Heart left ventricle (tissue), 16 donors: ENCODE data around the gene OLFM2. TPM values are rescaled to one million over a fixed set of nuclear protein-coding genes. Genes with fewer than 3 reads are reported as not detected.

Experiments
- ATAC-seq, 4 donors: fragments of 200-7000 bp; cut with Tn5 transposase; one replicate each; pipeline ENCODE4 v1.9.1; 2020 to 2022; ENCODE audit warnings: moderate library complexity in 4 of 4, mild to moderate bottlenecking in 3 of 4, moderate number of reproducible peaks in 1 of 4
- DNase-seq, 5 donors: peaks; one replicate each; pipeline ENCODE4 v3.0.0-alpha.2; 2020
- H3K27ac ChIP-seq, 12 donors: fragments of 200-600 bp; sonication (generic) in 4 of 12; one replicate each; pipeline versions ENCODE4 v1.5.0 to v1.8.0; 2016 to 2022; ENCODE audit warnings: mild to moderate bottlenecking in 2 of 12
- H3K27me3 ChIP-seq, 9 donors: fragments of 200-600 bp; sonication (generic) in 2 of 9; one replicate each; pipeline versions ENCODE4 v1.5.1 to v1.8.0; 2016 to 2022; ENCODE audit warnings: mild to moderate bottlenecking in 3 of 9
- H3K36me3 ChIP-seq, 9 donors: fragments of 200-600 bp; sonication (generic) in 2 of 9; one replicate each; pipeline versions ENCODE4 v1.5.0 to v1.8.0; 2018 to 2022; ENCODE audit warnings: mild to moderate bottlenecking in 2 of 9
- H3K4me1 ChIP-seq, 12 donors: fragments of 200-600 bp; sonication (generic) in 4 of 12; one replicate each; pipeline versions ENCODE4 v1.5.0 to v1.8.0; 2016 to 2022; ENCODE audit warnings: mild to moderate bottlenecking in 3 of 12
- H3K4me3 ChIP-seq, 12 donors: fragments of 200-600 bp; sonication (generic) in 4 of 12; one replicate each; pipeline versions ENCODE4 v1.5.0 to v1.8.0; 2017 to 2022; ENCODE audit warnings: mild to moderate bottlenecking in 9 of 12, moderate library complexity in 4 of 12
- H3K9me3 ChIP-seq, 12 donors: fragments of 200-600 bp; sonication (generic) in 4 of 12; one replicate each; pipeline versions ENCODE4 v1.5.0 to v1.8.0; 2016 to 2022; ENCODE audit warnings: mild to moderate bottlenecking in 1 of 12
- CTCF ChIP-seq, 12 donors: fragments of 200-600 bp; sonication (generic) in 4 of 12; IDR thresholded peaks; one replicate each; pipeline versions ENCODE4 v1.5.0 to v1.8.0; 2018 to 2022; ENCODE audit warnings: antibody characterized with exemption in 12 of 12, mild to moderate bottlenecking in 5 of 12
- POLR2A ChIP-seq, 2 donors: fragments of 450-650 bp; IDR thresholded peaks; one replicate each; pipeline ENCODE4 v1.6.1; 2017; ENCODE audit warnings: antibody characterized with exemption in 2 of 2, mild to moderate bottlenecking in 2 of 2, moderate library complexity in 2 of 2
- WGBS, 4 donors: extraction: QIAGEN DNeasy Blood & Tissue Kit in 2 of 4; methylation state at CpG; one replicate each; pipeline versions ENCODE4 v1.1.5 to v1.1.7; 2013 to 2018; 5-methylcytosine and 5-hydroxymethylcytosine counted together
- intact Hi-C, 10 donors: fragments of 100-400 bp; cut with DNase I; formaldehyde crosslinking; loops; one replicate each; pipeline versions ENCODE4 v1.11.1 to v1.14.2; 2022
- polyA plus RNA-seq, 2 donors: library from polyadenylated mRNA; stranded (reverse); fragments of 200-250 nt; gene quantifications; one replicate each; pipeline ENCODE4 v1.2.3, GENCODE V29; 2013
- total RNA-seq, 9 donors: library from RNA; depleted of rRNA in 2 of 9; stranded (reverse); fragments of >200 nt in 2 of 9; fragmentation: NEBNext Ultra II Directional in 3 of 9; extraction: Animal tissue kit (Norgen Biotek cat#: 25700) in 3 of 9; gene quantifications; one replicate each; pipeline versions ENCODE4 v1.1.0 to v1.2.4, GENCODE V29; 2016 to 2023
- donor health status: ischemic (EF 13 %, LVEDD 7.1; RV severe dilation, severe dysfunction).
- donor health status: healthy with polysubstance abuse.
- donor health status: DM: no; HTN: yes; CAD: no.
- donor health status: DM: no; HTN: no; CAD: no.
- donor health status: ischemic (EF 25% LVEDD 6.9; RV normal size, moderate dysfunction).
- donor health status: ischemic (EF 25% LVEDD 5.7; RV mildly dilated, moderate dysfunction).
- donor health status: healthy.
- donor health status: DM: yes; HTN: yes; CAD: no.
- donor health status: ischemic (EF 35%, LVEDD 5.7; RV mildly dilated, moderate dysfunction).
- donor health status: nonischemic (EF 11% LVEDD 7.7; RV severe dilation, severe dysfunction).
- donor health status: DM: yes; HTN: yes; CAD: no.
- donor health status: PGD.
- donor health status: ischemic (EF 29% LVEDD 5.4; RV normal size, mild dysfunction).
- donor health status: nonischemic (EF 23%, LVEDD 6.1; RV moderate dilation, normal function).

The OLFM2 gene
- total and polyA plus RNA-seq, 11 donors: 0.67 to 4.6 (median 2.4) TPM

- TF ChIP-seq POLR2A (IDR thresholded peaks at IDR 0.05) (no peak), CTCF (IDR thresholded peaks at IDR 0.05) (no peak)
- Histone ChIP-seq H3K27me3 (peaks cover 0 to 2% (median 0%) of the 10 kb centered on the region in 9 donors), H3K4me3 (peak overlapping the region in 1 of 12 donors; percentile 12), H3K4me1 (peaks cover 0 to 12% (median 0%) of the 10 kb centered on the region in 12 donors), H3K27ac (peak overlapping the region in 1 of 12 donors; percentile 62), H3K9me3 (peaks cover 0 to 5% (median 0%) of the 10 kb centered on the region in 12 donors), H3K36me3 (peaks cover 0 to 3% (median 0%) of the 10 kb centered on the region in 9 donors)
- intact Hi-C loops: no loop called here
- DNase-seq: no peak
- ATAC-seq: no peak
- 88 to 100% (median 97%) methylated on average over 9 to 13 of the region's 13 CpGs for WGBS, 4 donors
Measured at GRCh38 chr19:9857076-9857721, 79.1 kb downstream of the OLFM2 start.

- Histone ChIP-seq H3K27me3 (peaks cover 0 to 2% (median 0%) of the 10 kb centered on the region in 9 donors), H3K9me3 (peaks cover 0 to 5% (median 0%) of the 10 kb centered on the region in 12 donors), H3K4me1 (peaks cover 0 to 12% (median 0%) of the 10 kb centered on the region in 12 donors), H3K4me3 (no peak overlapping the region), H3K36me3 (peaks cover 0 to 3% (median 0%) of the 10 kb centered on the region in 9 donors), H3K27ac (no peak overlapping the region)
- TF ChIP-seq POLR2A (IDR thresholded peaks at IDR 0.05): no peak
- TF ChIP-seq CTCF (IDR thresholded peaks at IDR 0.05): no peak
- whole genome bisulfite sequencing, 4 donors: 93 to 97% (median 95%) methylated on average over 9 of the region's 9 CpGs
- intact Hi-C loops: no loop called here
- no peak for ATAC-seq
- DNase-seq: no peak
Measured at GRCh38 chr19:9856609-9857008, 79.7 kb downstream of the OLFM2 start.

- WGBS, 4 donors: 97 to 99% (median 98%) methylated on average over 34 to 38 of the region's 38 CpGs
- peaks cover 0 to 14% (median under 1%) of the 10 kb centered on the region in 9 donors for H3K36me3 ChIP-seq
- H3K9me3 ChIP-seq: peaks cover 0 to 5% (median 0%) of the 10 kb centered on the region in 12 donors
- H3K4me1 ChIP-seq: peaks cover 0 to 12% (median 0%) of the 10 kb centered on the region in 12 donors
- no peak overlapping the region for H3K27ac ChIP-seq
- no peaks in the 10 kb centered on the region for H3K27me3 ChIP-seq
- DNase-seq (no peak), ATAC-seq (peak in 1 of 4 donors; percentile 7)
- no peak overlapping the region for H3K4me3 ChIP-seq
- no peak for TF ChIP-seq CTCF (IDR thresholded peaks at IDR 0.05)
- no peak for TF ChIP-seq POLR2A (IDR thresholded peaks at IDR 0.05)
- intact Hi-C loops: no loop called here
Measured at GRCh38 chr19:9854282-9854846, 82.0 kb downstream of the OLFM2 start.

- Histone ChIP-seq H3K27ac (no peak overlapping the region), H3K36me3 (peaks cover 0 to 41% (median 25%) of the 10 kb centered on the region in 9 donors), H3K9me3 (peaks cover 0 to 5% (median 0%) of the 10 kb centered on the region in 12 donors), H3K4me3 (no peak overlapping the region), H3K4me1 (peaks cover 0 to 12% (median 0%) of the 10 kb centered on the region in 12 donors), H3K27me3 (no peaks in the 10 kb centered on the region)
- intact Hi-C loops: no loop called here
- WGBS, 4 donors: 78 to 84% (median 82%) methylated on average over 14 to 19 of the region's 19 CpGs
- no peak for ATAC-seq
- no peak for TF ChIP-seq CTCF (IDR thresholded peaks at IDR 0.05)
- TF ChIP-seq POLR2A (IDR thresholded peaks at IDR 0.05): no peak
- no peak for DNase-seq
Measured at GRCh38 chr19:9850235-9850959, 85.9 kb downstream of the OLFM2 start.
